Measurements from ENCODE around the gene UGT1A7.
"Not testable (repeated sequence)": the region's sequence is repeated elsewhere in the genome, so short reads cannot be mapped to it uniquely, and the experiment has no call there.

Gene UGT1A7

GRCh38 chr2:233698740-233699139 lies 17.0 kb downstream of the UGT1A7 start:
- no peak overlapping the region for H3K27ac ChIP-seq (ENCODE audit: low read length)
- H2AFZ ChIP-seq (ENCODE audit: low read depth, low read length): no peak overlapping the region
- no peaks in the 10 kb centered on the region for H3K9me3 ChIP-seq (ENCODE audit: insufficient read depth, low read length, severe bottlenecking)
- H3K4me3 ChIP-seq (ENCODE audit: low read depth in 1 of 2, low read length in 2 of 2): no peak overlapping the region
- ATAC-seq (ENCODE audit: insufficient read depth, low read depth) (no peak), DNase-seq (no peak)
- H3K27me3 ChIP-seq (ENCODE audit: insufficient read depth, low read length, poor library complexity): peaks cover 15% of the 10 kb centered on the region
- no peaks in the 10 kb centered on the region for H3K4me1 ChIP-seq (ENCODE audit: insufficient read depth, low read length)
- H3K36me3 ChIP-seq (ENCODE audit: insufficient read depth, low read length): no peaks in the 10 kb centered on the region
- H3K79me2 ChIP-seq (ENCODE audit: insufficient read depth, low read length): no peaks in the 10 kb centered on the region
- H3K9ac ChIP-seq (ENCODE audit: low read depth, low read length): no peak overlapping the region
- no peak overlapping the region for H3K4me2 ChIP-seq (ENCODE audit: insufficient read depth, low read length)
- TF ChIP-seq EZH2 (IDR thresholded peaks at IDR 0.05; ENCODE audit: borderline replicate concordance, low read depth, low read length, severe bottlenecking): no peak
- TF ChIP-seq, protein P1, sequence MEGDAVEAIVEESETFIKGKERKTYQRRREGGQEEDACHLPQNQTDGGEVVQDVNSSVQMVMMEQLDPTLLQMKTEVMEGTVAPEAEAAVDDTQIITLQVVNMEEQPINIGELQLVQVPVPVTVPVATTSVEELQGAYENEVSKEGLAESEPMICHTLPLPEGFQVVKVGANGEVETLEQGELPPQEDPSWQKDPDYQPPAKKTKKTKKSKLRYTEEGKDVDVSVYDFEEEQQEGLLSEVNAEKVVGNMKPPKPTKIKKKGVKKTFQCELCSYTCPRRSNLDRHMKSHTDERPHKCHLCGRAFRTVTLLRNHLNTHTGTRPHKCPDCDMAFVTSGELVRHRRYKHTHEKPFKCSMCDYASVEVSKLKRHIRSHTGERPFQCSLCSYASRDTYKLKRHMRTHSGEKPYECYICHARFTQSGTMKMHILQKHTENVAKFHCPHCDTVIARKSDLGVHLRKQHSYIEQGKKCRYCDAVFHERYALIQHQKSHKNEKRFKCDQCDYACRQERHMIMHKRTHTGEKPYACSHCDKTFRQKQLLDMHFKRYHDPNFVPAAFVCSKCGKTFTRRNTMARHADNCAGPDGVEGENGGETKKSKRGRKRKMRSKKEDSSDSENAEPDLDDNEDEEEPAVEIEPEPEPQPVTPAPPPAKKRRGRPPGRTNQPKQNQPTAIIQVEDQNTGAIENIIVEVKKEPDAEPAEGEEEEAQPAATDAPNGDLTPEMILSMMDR (IDR thresholded peaks at IDR 0.05; ENCODE audit: borderline replicate concordance, extremely low read depth, low read length, poor library complexity, severe bottlenecking): no peak
- no peaks in the 10 kb centered on the region for H4K20me1 ChIP-seq (ENCODE audit: insufficient read depth, low read length)

GRCh38 chr2:233699424-233700027 lies 17.8 kb downstream of the UGT1A7 start:
- ATAC-seq (ENCODE audit: insufficient read depth, low read depth) (no peak), DNase-seq (no peak)
- Histone ChIP-seq H3K36me3 (ENCODE audit: insufficient read depth, low read length) (no peaks in the 10 kb centered on the region), H3K4me1 (ENCODE audit: insufficient read depth, low read length) (no peaks in the 10 kb centered on the region), H3K4me3 (ENCODE audit: low read depth in 1 of 2, low read length in 2 of 2) (no peak overlapping the region), H3K9ac (ENCODE audit: low read depth, low read length) (no peak overlapping the region), H3K27me3 (ENCODE audit: insufficient read depth, low read length, poor library complexity) (peaks cover 11% of the 10 kb centered on the region), H3K9me3 (ENCODE audit: insufficient read depth, low read length, severe bottlenecking) (no peaks in the 10 kb centered on the region), H2AFZ (ENCODE audit: low read depth, low read length) (no peak overlapping the region), H3K79me2 (ENCODE audit: insufficient read depth, low read length) (no peaks in the 10 kb centered on the region), H4K20me1 (ENCODE audit: insufficient read depth, low read length) (no peaks in the 10 kb centered on the region), H3K4me2 (ENCODE audit: insufficient read depth, low read length) (no peak overlapping the region), H3K27ac (ENCODE audit: low read length) (no peak overlapping the region)
- TF ChIP-seq EZH2 (IDR thresholded peaks at IDR 0.05; ENCODE audit: borderline replicate concordance, low read depth, low read length, severe bottlenecking): no peak
- TF ChIP-seq, protein P1 (IDR thresholded peaks at IDR 0.05; ENCODE audit: borderline replicate concordance, extremely low read depth, low read length, poor library complexity, severe bottlenecking): no peak

DNA sequence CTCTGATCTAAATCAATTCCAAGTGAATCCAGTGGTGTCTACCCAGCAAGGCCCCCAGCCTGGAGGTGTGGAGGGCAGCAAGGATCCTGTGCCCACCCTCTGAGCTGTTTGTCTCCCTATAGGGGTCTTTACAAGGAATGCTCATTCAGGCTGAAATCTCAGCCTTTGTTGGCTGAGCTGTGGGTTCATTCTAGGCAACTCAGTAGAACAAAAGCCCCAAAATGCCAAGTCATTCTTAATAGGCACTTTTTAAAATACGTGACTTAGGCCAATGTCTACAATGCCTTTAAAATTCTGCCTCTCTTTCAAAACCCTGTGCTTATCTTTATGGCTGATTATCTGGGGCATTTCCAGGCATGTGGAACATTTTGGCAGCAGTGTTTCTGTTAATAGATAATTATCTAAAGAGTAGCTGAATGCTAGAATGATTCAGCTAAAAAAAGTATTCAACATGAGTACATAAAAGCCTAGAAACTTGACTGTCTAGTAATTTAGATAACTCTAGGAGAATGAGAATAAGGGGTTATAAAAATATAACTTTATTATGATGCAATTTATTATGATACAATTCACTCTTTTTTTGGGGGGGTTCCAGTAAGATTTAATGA lies 18.4 kb downstream of the UGT1A7 start:
- ATAC-seq (ENCODE audit: insufficient read depth, low read depth): no peak
- Histone ChIP-seq H3K36me3 (ENCODE audit: insufficient read depth, low read length) (no peaks in the 10 kb centered on the region), H4K20me1 (ENCODE audit: insufficient read depth, low read length) (no peaks in the 10 kb centered on the region), H3K9me3 (ENCODE audit: insufficient read depth, low read length, severe bottlenecking) (no peaks in the 10 kb centered on the region), H2AFZ (ENCODE audit: low read depth, low read length) (no peak overlapping the region), H3K27me3 (ENCODE audit: insufficient read depth, low read length, poor library complexity) (peaks cover 11% of the 10 kb centered on the region), H3K79me2 (ENCODE audit: insufficient read depth, low read length) (no peaks in the 10 kb centered on the region), H3K4me2 (ENCODE audit: insufficient read depth, low read length) (no peak overlapping the region), H3K4me3 (ENCODE audit: low read depth in 1 of 2, low read length in 2 of 2) (no peak overlapping the region), H3K4me1 (ENCODE audit: insufficient read depth, low read length) (no peaks in the 10 kb centered on the region), H3K9ac (ENCODE audit: low read depth, low read length) (no peak overlapping the region), H3K27ac (ENCODE audit: low read length) (no peak overlapping the region)
- TF ChIP-seq, protein P1 (IDR thresholded peaks at IDR 0.05; ENCODE audit: borderline replicate concordance, extremely low read depth, low read length, poor library complexity, severe bottlenecking): no peak
- TF ChIP-seq EZH2 (IDR thresholded peaks at IDR 0.05; ENCODE audit: borderline replicate concordance, low read depth, low read length, severe bottlenecking): no peak
- no peak for DNase-seq

- H3K36me3 ChIP-seq (ENCODE audit: insufficient read depth, low read length); H4K20me1 ChIP-seq (ENCODE audit: insufficient read depth, low read length); H3K9me3 ChIP-seq (ENCODE audit: insufficient read depth, low read length, severe bottlenecking); H3K4me1 ChIP-seq (ENCODE audit: insufficient read depth, low read length); H3K4me3 ChIP-seq (ENCODE audit: low read depth in 1 of 2, low read length in 2 of 2); H3K27me3 ChIP-seq (ENCODE audit: insufficient read depth, low read length, poor library complexity); H3K4me2 ChIP-seq (ENCODE audit: insufficient read depth, low read length); H3K27ac ChIP-seq (ENCODE audit: low read length); H3K9ac ChIP-seq (ENCODE audit: low read depth, low read length); H2AFZ ChIP-seq (ENCODE audit: low read depth, low read length); DNase-seq; H3K79me2 ChIP-seq (ENCODE audit: insufficient read depth, low read length); ATAC-seq (ENCODE audit: insufficient read depth, low read depth): not testable (repeated sequence)
Measured at GRCh38 chr2:233700842-233701241, 19.1 kb downstream of the UGT1A7 start.

Data from DND-41 (cell line).